Endothelial cell (in vitro differentiated cells): ENCODE results near the gene HMG20B. TPM values are rescaled to one million over a fixed set of nuclear protein-coding genes. Genes with fewer than 3 reads are reported as not detected.

Experiments
- DNase-seq: peaks from one replicate; pipeline ENCODE4 v3.0.0; 2021; ENCODE audit warnings: low spot score
- H3K27ac Mint-ChIP-seq: one replicate; pipeline ENCODE4 v1.8.0; 2021; ENCODE audit warnings: mixed read lengths, inconsistent platforms; ENCODE audit not compliant: unreplicated experiment
- H3K27me3 Mint-ChIP-seq: one replicate; pipeline ENCODE4 v1.8.0; 2021; ENCODE audit warnings: mild to moderate bottlenecking, moderate library complexity, mixed read lengths, inconsistent platforms; ENCODE audit not compliant: unreplicated experiment
- H3K36me3 Mint-ChIP-seq: one replicate; pipeline ENCODE4 v1.8.0; 2021; ENCODE audit warnings: mild to moderate bottlenecking, low read depth, mixed read lengths, inconsistent platforms; ENCODE audit not compliant: unreplicated experiment
- H3K4me1 Mint-ChIP-seq: one replicate; pipeline ENCODE4 v1.8.0; 2021; ENCODE audit warnings: mild to moderate bottlenecking, mixed read lengths, inconsistent platforms; ENCODE audit not compliant: unreplicated experiment
- H3K4me3 Mint-ChIP-seq: one replicate; pipeline ENCODE4 v1.8.0; 2021; ENCODE audit warnings: mild to moderate bottlenecking, mixed read lengths, inconsistent platforms; ENCODE audit not compliant: unreplicated experiment
- H3K9me3 Mint-ChIP-seq: one replicate; pipeline ENCODE4 v1.8.0; 2021; ENCODE audit warnings: mixed read lengths, inconsistent platforms; ENCODE audit not compliant: unreplicated experiment
- total RNA-seq: library from RNA; stranded (reverse); fragmentation: NEBNext Ultra II Directional; extraction: Animal tissue kit (Norgen Biotek cat#: 25700); gene quantifications from one replicate; pipeline ENCODE4 v1.2.1, GENCODE V29; 2021; ENCODE audit not compliant: unreplicated experiment
- TF ChIP-seq, protein P1 (sequence below): fragments of 200-600 bp; sonication (generic); IDR thresholded peaks from one replicate; pipeline ENCODE4 v1.5.0; 2021; ENCODE audit warnings: antibody characterized with exemption; ENCODE audit not compliant: unreplicated experiment

Gene HMG20B
- total RNA-seq, 1 donor from 2014 or later: 77.2 TPM

DNA sequence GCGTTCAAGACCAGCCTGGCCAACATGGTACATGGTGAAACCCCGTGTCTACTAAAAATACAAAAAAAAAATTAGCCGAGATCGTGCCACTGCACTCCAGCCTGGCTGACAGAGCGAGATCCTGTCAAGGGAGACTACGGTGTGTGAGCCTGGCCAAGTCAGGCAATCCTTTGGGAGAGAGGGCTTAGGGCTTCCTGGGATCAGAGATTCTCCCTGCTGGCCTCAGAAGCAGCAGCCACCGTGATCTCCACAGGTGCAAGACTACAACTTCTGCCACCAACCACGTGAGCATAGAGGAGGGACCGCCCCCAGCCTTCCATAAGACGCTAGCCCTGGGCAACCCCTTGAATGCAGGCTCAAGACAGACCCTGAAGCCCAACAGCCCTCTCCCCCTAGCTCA is 22.9 kb upstream of the HMG20B start:
- TF ChIP-seq, protein P1, sequence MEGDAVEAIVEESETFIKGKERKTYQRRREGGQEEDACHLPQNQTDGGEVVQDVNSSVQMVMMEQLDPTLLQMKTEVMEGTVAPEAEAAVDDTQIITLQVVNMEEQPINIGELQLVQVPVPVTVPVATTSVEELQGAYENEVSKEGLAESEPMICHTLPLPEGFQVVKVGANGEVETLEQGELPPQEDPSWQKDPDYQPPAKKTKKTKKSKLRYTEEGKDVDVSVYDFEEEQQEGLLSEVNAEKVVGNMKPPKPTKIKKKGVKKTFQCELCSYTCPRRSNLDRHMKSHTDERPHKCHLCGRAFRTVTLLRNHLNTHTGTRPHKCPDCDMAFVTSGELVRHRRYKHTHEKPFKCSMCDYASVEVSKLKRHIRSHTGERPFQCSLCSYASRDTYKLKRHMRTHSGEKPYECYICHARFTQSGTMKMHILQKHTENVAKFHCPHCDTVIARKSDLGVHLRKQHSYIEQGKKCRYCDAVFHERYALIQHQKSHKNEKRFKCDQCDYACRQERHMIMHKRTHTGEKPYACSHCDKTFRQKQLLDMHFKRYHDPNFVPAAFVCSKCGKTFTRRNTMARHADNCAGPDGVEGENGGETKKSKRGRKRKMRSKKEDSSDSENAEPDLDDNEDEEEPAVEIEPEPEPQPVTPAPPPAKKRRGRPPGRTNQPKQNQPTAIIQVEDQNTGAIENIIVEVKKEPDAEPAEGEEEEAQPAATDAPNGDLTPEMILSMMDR: no peak
- H3K27ac Mint-ChIP-seq: no peak overlapping the region
- peaks cover 9% of the 10 kb centered on the region for H3K4me1 Mint-ChIP-seq
- peaks cover 5% of the 10 kb centered on the region for H3K36me3 Mint-ChIP-seq
- H3K27me3 Mint-ChIP-seq: peaks cover 10% of the 10 kb centered on the region
- no peak for DNase-seq
- H3K9me3 Mint-ChIP-seq: no peaks in the 10 kb centered on the region
- H3K4me3 Mint-ChIP-seq: no peak overlapping the region

DNA sequence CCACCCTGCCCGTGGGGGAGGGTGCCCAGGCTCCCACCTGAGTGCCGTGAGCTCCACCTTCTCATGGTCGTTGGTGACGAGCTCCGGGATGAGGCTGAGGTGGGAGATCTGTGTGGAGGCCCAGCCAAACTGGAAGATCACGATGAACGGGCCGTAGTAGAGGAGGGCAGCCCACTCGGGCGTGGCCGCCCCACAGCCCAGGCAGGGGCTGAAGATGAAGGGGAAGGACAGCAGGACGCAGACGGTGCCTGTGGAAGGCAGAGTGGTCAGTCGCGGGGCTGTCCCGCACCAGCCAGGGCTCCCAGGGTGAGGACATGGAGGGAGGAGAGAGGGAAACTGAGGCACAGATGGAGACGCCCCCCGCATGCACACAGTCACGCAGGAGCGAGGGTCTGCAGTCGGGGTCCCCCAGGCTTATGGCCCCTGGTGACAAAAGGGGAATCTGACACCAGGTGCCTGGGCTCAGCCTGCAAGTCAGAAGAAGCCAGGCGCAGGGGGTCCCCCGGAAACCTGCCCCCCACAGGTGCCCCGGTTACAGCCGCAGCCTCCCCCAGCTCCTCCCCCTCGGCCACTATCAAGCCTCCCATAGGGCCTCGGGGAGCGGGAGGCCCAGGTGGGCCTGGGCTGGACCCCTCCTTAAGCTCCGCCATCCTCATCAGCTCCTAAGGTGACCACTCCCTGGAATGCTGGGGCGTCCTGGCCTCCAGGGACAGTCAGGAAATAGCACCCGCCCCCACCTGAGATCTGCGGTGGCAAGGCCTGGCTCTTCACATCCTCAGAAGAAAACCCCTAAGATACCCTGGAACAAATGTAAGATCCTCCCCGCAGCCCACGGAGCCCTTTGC is 21.6 kb upstream of the HMG20B start:
- no peak overlapping the region for H3K4me3 Mint-ChIP-seq
- H3K27ac Mint-ChIP-seq: no peak overlapping the region
- DNase-seq: no peak
- peaks cover 6% of the 10 kb centered on the region for H3K27me3 Mint-ChIP-seq
- peaks cover 18% of the 10 kb centered on the region for H3K4me1 Mint-ChIP-seq
- TF ChIP-seq, protein P1: no peak
- no peaks in the 10 kb centered on the region for H3K36me3 Mint-ChIP-seq
- H3K9me3 Mint-ChIP-seq: no peaks in the 10 kb centered on the region

DNA sequence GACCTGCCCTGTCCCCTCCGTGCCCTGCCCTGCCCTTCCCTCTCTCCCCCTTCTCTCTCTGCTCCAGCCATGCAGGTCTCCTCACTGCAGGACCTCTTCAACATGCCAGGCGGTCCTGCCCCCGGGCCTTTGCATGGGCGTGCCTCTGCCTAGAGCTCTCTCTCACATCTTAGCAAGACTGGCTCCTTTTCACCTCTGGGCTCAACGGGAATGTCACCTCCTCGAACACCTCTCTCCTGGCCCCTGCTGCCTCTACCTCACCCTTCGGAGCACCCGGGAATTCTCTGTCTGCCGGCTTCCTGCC is 21.0 kb upstream of the HMG20B start:
- TF ChIP-seq, protein P1: no peak
- Mint-ChIP-seq H3K4me3 (no peak overlapping the region), H3K27ac (no peak overlapping the region), H3K9me3 (no peaks in the 10 kb centered on the region), H3K36me3 (peaks cover 3% of the 10 kb centered on the region), H3K27me3 (peaks cover 11% of the 10 kb centered on the region), H3K4me1 (peaks cover 24% of the 10 kb centered on the region)
- DNase-seq: no peak

DNA sequence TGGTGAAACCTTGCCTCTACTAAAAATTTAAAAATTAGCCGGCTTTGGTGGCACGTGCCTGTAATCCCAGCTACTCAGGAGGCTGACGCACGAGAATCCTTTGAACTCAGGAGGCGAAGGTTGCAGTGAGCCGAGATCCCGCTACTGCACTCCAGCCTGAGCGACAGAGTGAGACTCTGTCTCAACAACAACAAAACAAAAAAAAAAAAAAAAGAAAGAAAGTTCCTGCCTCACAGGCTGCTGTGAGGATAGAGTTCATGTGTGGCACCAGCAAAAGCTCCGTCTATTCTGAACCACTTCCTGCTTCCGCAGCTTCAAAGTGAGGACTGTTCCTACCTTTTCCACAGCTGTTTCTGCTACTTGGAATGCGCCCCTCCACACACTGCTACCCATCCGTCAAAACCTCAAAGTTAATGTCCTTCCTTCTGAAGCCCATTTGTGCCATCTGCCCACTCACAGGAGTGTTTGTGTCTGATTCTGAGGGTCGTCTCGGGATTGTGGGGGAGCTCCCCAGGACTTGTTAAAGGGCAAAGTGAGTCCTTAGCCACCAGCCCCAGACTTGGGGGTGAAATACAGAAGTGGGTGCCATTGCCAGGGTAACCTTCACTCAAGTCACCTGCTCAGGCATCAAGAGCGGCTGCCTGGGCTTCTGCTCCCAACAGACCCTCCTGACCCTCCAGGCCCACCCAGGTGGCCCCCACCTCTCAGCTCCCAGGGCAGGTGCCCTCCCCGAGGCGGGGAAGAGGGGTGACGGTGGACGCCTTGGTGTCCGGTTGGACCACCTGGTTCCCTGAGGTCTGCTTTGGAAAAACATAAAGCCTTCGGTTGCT is 18.3 kb upstream of the HMG20B start:
- peak overlapping the region; percentile 76 for H3K27ac Mint-ChIP-seq

More for the DNA sequence above, 18.3 kb upstream of the HMG20B start:
- DNase-seq: no peak
- Mint-ChIP-seq H3K36me3 (peaks cover 3% of the 10 kb centered on the region), H3K4me3 (no peak overlapping the region), H3K4me1 (peaks cover 25% of the 10 kb centered on the region), H3K9me3 (no peaks in the 10 kb centered on the region), H3K27me3 (peaks cover 13% of the 10 kb centered on the region)
- TF ChIP-seq, protein P1: no peak
